Inflammatory macrophage treated with lipopolysaccharide for 1 hour (primary cell): ENCODE results near the gene STIP1.

ENCODE experiments used
- DNase-seq, 2 donors: peaks; one replicate each; pipeline ENCODE4 v3.0.0-alpha.2; 2020 to 2022

Gene STIP1

GRCh38 chr11:64252003-64252872 is 66.3 kb downstream of the STIP1 start:
- peak in 1 of 2 donors; percentile 42 for DNase-seq

DNA sequence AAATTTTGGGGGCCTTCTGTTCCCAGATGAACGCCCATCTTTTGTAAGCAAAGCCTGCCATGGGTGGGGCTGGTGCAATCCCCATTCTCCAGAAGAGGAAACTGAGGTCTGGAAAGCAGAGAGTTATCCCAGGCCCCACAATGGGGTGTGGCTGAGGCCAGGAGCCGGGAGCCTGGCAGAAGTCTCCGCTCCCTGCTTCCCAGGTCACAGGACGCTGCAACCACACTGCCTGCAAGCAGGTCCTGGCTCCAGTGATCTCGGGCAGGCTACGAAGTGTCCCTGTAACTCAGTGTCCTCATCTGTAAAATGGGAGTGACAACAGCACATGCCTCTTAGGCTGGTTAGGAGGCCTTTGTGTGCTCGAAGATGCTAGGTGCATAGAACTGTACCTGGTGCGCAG is 67.1 kb downstream of the STIP1 start:
- DNase-seq: no peak

DNA sequence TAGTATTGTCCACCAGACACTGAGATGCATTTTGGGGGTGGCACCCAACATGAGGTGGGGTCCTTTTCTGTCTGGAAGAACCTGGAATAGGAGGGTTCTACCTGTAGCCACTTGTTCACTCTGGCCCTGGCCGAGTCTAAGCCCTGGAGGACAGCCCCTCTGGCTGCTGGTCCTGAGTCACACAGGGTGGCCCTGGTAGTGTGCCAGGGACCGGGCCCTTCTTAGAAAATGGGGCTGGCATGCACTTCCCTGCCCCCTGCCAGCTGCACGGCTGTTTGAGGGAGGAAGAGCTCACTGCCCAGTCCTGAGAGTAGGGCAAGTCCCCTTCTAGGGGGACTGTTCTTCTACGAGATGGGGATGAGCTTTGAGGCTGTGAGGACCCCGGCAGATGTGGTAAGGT is 67.5 kb downstream of the STIP1 start:
- DNase-seq: no peak
